PC-9 (cell line): ENCODE data around the gene KCNMB1. TPM values are rescaled to one million over a fixed set of nuclear protein-coding genes. Genes with fewer than 3 reads are reported as not detected.

ENCODE experiments used
- Bru-seq: library from RNA; stranded (reverse); fragments of 400-500 nt; gene quantifications from one replicate; lab custom pipeline; 2021; lab: Mats Ljungman, UMichigan
- BruChase-seq, 2 experiments: library from RNA; stranded (reverse); fragments of 400-500 nt; gene quantifications; one replicate each; lab custom pipeline; 2021; lab: Mats Ljungman, UMichigan
- BruUV-seq: library from RNA; stranded (reverse); fragments of 400-500 nt; replicated peaks from 2 replicates; lab custom pipeline; 2021; lab: Mats Ljungman, UMichigan
- CTCF ChIA-PET: fragments of 300-600 bp; sonication (Branson Sonifier 250); formaldehyde crosslinking; loops from one replicate; lab custom pipeline; 2022; ENCODE audit warnings: antibody characterized with exemption; lab: Charles Lee
- POLR2A ChIA-PET: fragments of 300-600 bp; sonication (Branson Sonifier 250); formaldehyde crosslinking; loops from one replicate; lab custom pipeline; 2022; ENCODE audit warnings: antibody characterized with exemption; ENCODE audit not compliant: unreplicated experiment; lab: Charles Lee
- DNase-seq, 2 experiments: peaks; one replicate each; pipeline versions ENCODE4 v3.0.0 to v3.0.0-alpha.2; 2015 to 2022; ENCODE audit warnings: mixed read lengths in 1 of 2
- H2AFZ ChIP-seq: fragments of 200-600 bp; sonication (generic); 2 replicates; pipeline ENCODE4 v1.8.1; 2017; ENCODE audit warnings: antibody characterized with exemption
- H3F3A ChIP-seq: fragments of 200-600 bp; sonication (generic); 2 replicates; pipeline ENCODE4 v1.8.1; 2017; ENCODE audit warnings: antibody characterized with exemption, mild to moderate bottlenecking, low read depth; ENCODE audit not compliant: insufficient read depth
- H3K27ac ChIP-seq: fragments of 200-600 bp; sonication (generic); 2 replicates; pipeline ENCODE4 v1.6.1; 2016; ENCODE audit warnings: mixed run types
- H3K27me3 ChIP-seq: fragments of 200-600 bp; sonication (generic); 2 replicates; pipeline ENCODE4 v1.6.1; 2016; ENCODE audit warnings: low read depth, mixed run types; ENCODE audit not compliant: insufficient read depth
- H3K36me3 ChIP-seq: fragments of 200-600 bp; sonication (generic); 2 replicates; pipeline ENCODE4 v1.6.1; 2016; ENCODE audit warnings: low read depth, mixed run types
- H3K4me1 ChIP-seq: fragments of 200-600 bp; sonication (generic); replicated peaks from 2 replicates; pipeline ENCODE4 v1.6.1; 2016; ENCODE audit warnings: mixed run types; ENCODE audit not compliant: insufficient read depth
- H3K4me2 ChIP-seq: fragments of 200-600 bp; sonication (generic); 2 replicates; pipeline ENCODE4 v1.6.1; 2017; ENCODE audit warnings: mixed run types
- H3K4me3 ChIP-seq: fragments of 200-600 bp; sonication (generic); 2 replicates; pipeline ENCODE4 v1.6.1; 2016; ENCODE audit warnings: mixed run types
- H3K79me2 ChIP-seq: fragments of 200-600 bp; sonication (generic); 2 replicates; pipeline ENCODE4 v1.6.1; 2017; ENCODE audit warnings: low read depth, mixed run types
- H3K9me2 ChIP-seq: fragments of 200-600 bp; sonication (generic); 2 replicates; pipeline ENCODE4 v1.8.1; 2017; ENCODE audit warnings: mild to moderate bottlenecking; ENCODE audit not compliant: insufficient read depth
- H3K9me3 ChIP-seq: fragments of 200-600 bp; sonication (generic); 2 replicates; pipeline ENCODE4 v1.8.1; 2016; ENCODE audit warnings: low read depth; ENCODE audit not compliant: insufficient read depth
- H4K20me1 ChIP-seq: fragments of 200-600 bp; sonication (generic); 2 replicates; pipeline ENCODE4 v1.8.1; 2017; ENCODE audit not compliant: insufficient read depth
- CTCF ChIP-seq: fragments of 200-600 bp; sonication (generic); conservative IDR thresholded peaks from 2 replicates; pipeline ENCODE4 v1.6.1; 2017; ENCODE audit warnings: mixed run types, antibody characterized with exemption, mild to moderate bottlenecking, moderate library complexity
- EZH2 ChIP-seq: fragments of 200-600 bp; sonication (generic); IDR thresholded peaks from 2 replicates; pipeline ENCODE4 v1.8.0; 2017; ENCODE audit warnings: antibody characterized with exemption, low read depth
- intact Hi-C: fragments of 100-400 bp; cut with micrococcal nuclease; formaldehyde crosslinking; loops from one replicate; pipeline ENCODE4 v1.10.0; 2022; ENCODE audit not compliant: unreplicated experiment
- long read RNA-seq: library from polyadenylated mRNA; stranded (forward); transcript quantifications from one replicate; pipeline ENCODE4 v2.0.0, GENCODE V29; 2022
- total RNA-seq: library from RNA; stranded (reverse); gene quantifications from 2 replicates; pipeline ENCODE4 v1.2.3, GENCODE V29; 2021

The KCNMB1 gene
- not detected in 2 replicates for total RNA-seq
- Bru-seq, nascent RNA: not detected
- BruChase-seq, experiment 1, labeled RNA remaining after a 2-hour chase: not detected
- BruChase-seq, experiment 2, labeled RNA remaining after a 6-hour chase: not detected
- long read RNA-seq: 0 reads

- Histone ChIP-seq H3K27ac (no peak within 1 kb of the TSS), H3K36me3 (no peaks in the 10 kb centered on the region), H3K4me1 (peaks cover 5% of the 10 kb centered on the region; the same call in 1 of the 2 replicates), H4K20me1 (no peaks in the 10 kb centered on the region), H3K9me3 (no peaks in the 10 kb centered on the region), H3F3A (no peaks in the 10 kb centered on the region), H3K79me2 (no peaks in the 10 kb centered on the region), H3K4me2 (no peak within 1 kb of the TSS), H3K27me3 (peaks cover 23% of the 10 kb centered on the region), H2AFZ (no peak within 1 kb of the TSS), H3K9me2 (no peaks in the 10 kb centered on the region), H3K4me3 (no peak within 1 kb of the TSS)
- BruUV-seq: no TSS peak
- POLR2A ChIA-PET: no interaction called here
- DNase-seq: no peak
- intact Hi-C loops: no loop called here
- TF ChIP-seq CTCF (no peak), EZH2 (no peak)
- CTCF ChIA-PET: no interaction called here
Measured at GRCh38 chr5:170388818-170389549, at the start of gene KCNMB1. KCNMB1 (minus strand) TSS chr5:170389367; CDS start chr5:170385447, 3,920 bp downstream.

GRCh38 chr5:170438581-170438980 is 49.4 kb upstream of the KCNMB1 start:
- Histone ChIP-seq H3K9me2 (no peaks in the 10 kb centered on the region), H3K79me2 (no peaks in the 10 kb centered on the region), H3F3A (no peaks in the 10 kb centered on the region), H3K4me1 (no peaks in the 10 kb centered on the region), H3K4me3 (no peak overlapping the region), H2AFZ (no peak overlapping the region), H3K4me2 (no peak overlapping the region), H3K27ac (no peak overlapping the region), H3K27me3 (no peaks in the 10 kb centered on the region), H3K36me3 (no peaks in the 10 kb centered on the region), H3K9me3 (no peaks in the 10 kb centered on the region), H4K20me1 (no peaks in the 10 kb centered on the region)
- ChIA-PET CTCF (interaction anchor here (0.6 kb wide), 2 partner anchors 195 to 1451 kb away, joined by 3 read pairs; no protein-coding TSS in a partner anchor), POLR2A (no interaction called here)
- no TSS peak for BruUV-seq
- no peak for DNase-seq
- intact Hi-C loops: loop anchor here (10.0 kb wide), 2 partner anchors 356 to 896 kb away; no protein-coding TSS in a partner anchor
- TF ChIP-seq CTCF: no peak
- no peak for TF ChIP-seq EZH2

- no peaks in the 10 kb centered on the region for H3K9me2 ChIP-seq
- CTCF ChIA-PET: interaction anchor here (0.6 kb wide), 1 partner anchor 1452 kb away, joined by 3 read pairs; no protein-coding TSS in a partner anchor
- DNase-seq: no peak
- H3K4me3 ChIP-seq: no peak overlapping the region
- no peaks in the 10 kb centered on the region for H3K4me1 ChIP-seq
- H3K9me3 ChIP-seq: no peaks in the 10 kb centered on the region
- no peaks in the 10 kb centered on the region for H3K36me3 ChIP-seq
- POLR2A ChIA-PET: no interaction called here
- no peak overlapping the region for H2AFZ ChIP-seq
- no peaks in the 10 kb centered on the region for H3K27me3 ChIP-seq
- TF ChIP-seq CTCF (no peak), EZH2 (no peak)
- H3K4me2 ChIP-seq: no peak overlapping the region
- H3K79me2 ChIP-seq: no peaks in the 10 kb centered on the region
- H3K27ac ChIP-seq: no peak overlapping the region
- H4K20me1 ChIP-seq: no peaks in the 10 kb centered on the region
- intact Hi-C loops: loop anchor here (10.0 kb wide), 2 partner anchors 357 to 897 kb away; no protein-coding TSS in a partner anchor
- H3F3A ChIP-seq: no peaks in the 10 kb centered on the region
- BruUV-seq: no TSS peak
Measured at GRCh38 chr5:170437621-170438375, 48.6 kb upstream of the KCNMB1 start.
